Suprapubic skin (tissue), 4 donors: ENCODE measurements around the gene ATF7. TPM values are rescaled to one million over a fixed set of nuclear protein-coding genes. Genes with fewer than 3 reads are reported as not detected.

Source experiments
- DNase-seq, 2 donors: peaks; one replicate each; pipeline ENCODE4 v3.0.0-alpha.2; 2019; ENCODE audit warnings: low spot score in 2 of 2
- H3K27ac ChIP-seq: fragments of 200-600 bp; sonication (generic); one replicate; pipeline ENCODE4 v1.5.1; 2019
- H3K27me3 ChIP-seq: fragments of 200-600 bp; sonication (generic); one replicate; pipeline ENCODE4 v1.5.1; 2019
- H3K36me3 ChIP-seq: fragments of 200-600 bp; sonication (generic); one replicate; pipeline ENCODE4 v1.5.1; 2019
- H3K4me1 ChIP-seq: fragments of 200-600 bp; sonication (generic); one replicate; pipeline ENCODE4 v1.5.1; 2019
- H3K4me3 ChIP-seq: fragments of 200-600 bp; sonication (generic); one replicate; pipeline ENCODE4 v1.5.1; 2019; ENCODE audit warnings: mild to moderate bottlenecking
- H3K9me3 ChIP-seq: fragments of 200-600 bp; sonication (generic); one replicate; pipeline ENCODE4 v1.5.1; 2019
- CTCF ChIP-seq, 2 donors: fragments of 200-600 bp in 1 of 2; fragments of 450-650 bp in 1 of 2; sonication (generic) in 1 of 2; IDR thresholded peaks; one replicate each; pipeline ENCODE4 v1.5.1; 2016 to 2019; ENCODE audit warnings: antibody characterized with exemption in 2 of 2, mild to moderate bottlenecking in 1 of 2, moderate library complexity in 1 of 2
- EP300 ChIP-seq: sonication (generic); formaldehyde crosslinking; IDR thresholded peaks from one replicate; pipeline ENCODE4 v1.6.1; 2017; ENCODE audit warnings: antibody characterized with exemption
- POLR2A ChIP-seq, 2 donors: fragments of 450-650 bp; IDR thresholded peaks; one replicate each; pipeline ENCODE4 v1.6.1; 2017; ENCODE audit warnings: antibody characterized with exemption in 2 of 2, mild to moderate bottlenecking in 2 of 2, moderate library complexity in 2 of 2
- POLR2AphosphoS5 ChIP-seq, 3 donors: sonication (generic); formaldehyde crosslinking; IDR thresholded peaks; one replicate each; pipeline ENCODE4 v1.6.1; 2017; ENCODE audit warnings: antibody characterized with exemption in 3 of 3
- WGBS: methylation state at CpG from one replicate; pipeline ENCODE4 v1.1.5; 2018; 5-methylcytosine and 5-hydroxymethylcytosine counted together
- total RNA-seq, 4 donors: library from RNA; depleted of rRNA; stranded (reverse); fragments of >200 nt; gene quantifications; one replicate each; pipeline ENCODE4 v1.1.0, GENCODE V29; 2016

Gene ATF7
- total RNA-seq, 4 donors from 2014 or later = 26.7 to 60.7 (median 40.5) TPM

DNA sequence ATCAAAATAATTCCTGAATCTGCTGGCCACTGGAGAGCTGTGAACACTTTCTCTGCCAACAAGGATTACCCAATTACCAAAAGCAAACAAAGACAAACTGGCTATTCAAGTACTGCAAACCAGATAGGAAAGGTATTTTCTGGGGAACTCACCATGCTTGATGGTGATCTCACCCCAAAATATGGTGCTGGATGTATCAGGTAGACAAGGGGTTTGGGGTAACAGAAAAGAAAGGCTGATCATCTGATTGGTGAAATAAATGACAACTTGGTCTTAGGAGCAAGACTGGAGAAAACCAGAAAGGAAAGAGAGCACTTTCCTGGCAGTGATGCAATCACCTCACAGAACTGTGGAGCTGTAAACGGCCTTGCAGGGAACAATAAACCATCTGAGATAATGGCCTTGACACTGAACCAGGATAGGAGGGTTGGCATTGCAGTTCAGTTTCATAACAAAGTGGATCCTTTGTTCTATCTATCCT is 87.9 kb downstream of the ATF7 start:
- Histone ChIP-seq H3K36me3 (peaks cover 84% of the 10 kb centered on the region), H3K9me3 (no peaks in the 10 kb centered on the region), H3K4me3 (no peak overlapping the region), H3K27ac (peak overlapping the region; percentile 79), H3K4me1 (peaks cover 23% of the 10 kb centered on the region), H3K27me3 (no peaks in the 10 kb centered on the region)
- TF ChIP-seq POLR2AphosphoS5 (IDR thresholded peaks at IDR 0.05) (peak in 1 of 3 donors; percentile 45), CTCF (IDR thresholded peaks at IDR 0.05) (no peak)
- WGBS = 22% methylated on average over 1 of the region's 1 CpG
- no peak for DNase-seq

GRCh38 chr12:53536962-53537361 is 89.2 kb downstream of the ATF7 start:
- H3K27me3 ChIP-seq = no peaks in the 10 kb centered on the region
- H3K27ac ChIP-seq = no peak overlapping the region
- WGBS = 91% methylated on average over 3 of the region's 3 CpGs
- no peak for DNase-seq
- TF ChIP-seq POLR2A (IDR thresholded peaks at IDR 0.05) = no peak
- no peak for TF ChIP-seq EP300
- no peak for TF ChIP-seq CTCF (IDR thresholded peaks at IDR 0.05)
- no peak for TF ChIP-seq POLR2AphosphoS5 (IDR thresholded peaks at IDR 0.05)
- peaks cover 85% of the 10 kb centered on the region for H3K36me3 ChIP-seq
- H3K4me1 ChIP-seq = peaks cover 22% of the 10 kb centered on the region
- no peak overlapping the region for H3K4me3 ChIP-seq
- no peaks in the 10 kb centered on the region for H3K9me3 ChIP-seq

GRCh38 chr12:53533471-53533870 is 92.7 kb downstream of the ATF7 start:
- H3K9me3 ChIP-seq = no peaks in the 10 kb centered on the region
- peak in 1 of 2 donors; percentile 1 for DNase-seq
- peaks cover 92% of the 10 kb centered on the region for H3K36me3 ChIP-seq
- H3K27me3 ChIP-seq = no peaks in the 10 kb centered on the region
- no peak for TF ChIP-seq POLR2AphosphoS5 (IDR thresholded peaks at IDR 0.05)
- no peak for TF ChIP-seq CTCF (IDR thresholded peaks at IDR 0.05)
- no peak for TF ChIP-seq EP300
- no peak for TF ChIP-seq POLR2A (IDR thresholded peaks at IDR 0.05)
- no peak overlapping the region for H3K4me3 ChIP-seq
- peaks cover 10% of the 10 kb centered on the region for H3K4me1 ChIP-seq
- H3K27ac ChIP-seq = no peak overlapping the region
- WGBS = 78% methylated on average over 2 of the region's 2 CpGs

DNA sequence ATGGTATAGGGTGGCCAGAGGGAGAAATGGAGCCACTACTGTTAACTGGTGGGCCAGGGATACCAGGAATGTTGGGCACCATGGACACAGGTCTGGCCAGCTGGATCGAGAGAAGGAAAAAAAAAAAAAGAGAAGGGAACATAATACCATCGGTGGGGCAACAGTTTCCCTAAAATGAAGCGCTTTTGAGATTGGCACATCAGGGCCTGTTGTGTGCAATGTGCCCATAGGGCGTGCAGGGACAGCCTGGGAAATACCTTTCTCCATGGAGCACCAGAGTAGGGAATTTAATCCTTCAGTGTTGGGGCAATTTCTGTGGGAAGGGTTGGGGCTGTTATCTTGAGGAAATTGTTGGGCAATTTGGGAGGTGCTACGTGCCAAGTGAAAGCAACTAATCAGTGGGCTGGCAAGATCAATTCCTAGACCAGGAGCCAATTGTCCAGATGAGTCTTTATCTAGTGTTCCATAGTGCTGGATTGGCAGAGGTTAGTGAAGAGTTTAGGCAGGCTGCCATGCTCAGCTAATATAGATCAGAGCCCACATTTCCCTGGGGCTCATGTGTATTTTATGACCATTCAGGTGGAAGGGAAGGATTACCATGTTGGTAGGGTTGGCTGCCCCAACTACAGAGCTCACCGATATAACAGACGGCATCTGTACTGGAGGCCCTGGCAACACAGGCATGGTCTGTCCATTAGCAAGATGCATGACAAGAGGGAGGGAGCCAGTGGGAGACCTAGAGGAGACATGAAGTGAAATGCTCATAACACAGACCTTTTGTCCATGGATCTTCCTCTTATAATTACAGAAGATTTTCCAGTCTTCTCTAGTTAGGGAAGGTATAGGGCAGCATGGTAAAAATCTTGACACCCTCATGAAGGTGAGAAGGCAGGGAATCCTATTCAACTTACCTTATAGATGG is 93.4 kb downstream of the ATF7 start:
- no peak overlapping the region for H3K4me3 ChIP-seq
- WGBS = 89% methylated on average over 7 of the region's 7 CpGs
- H3K27me3 ChIP-seq = no peaks in the 10 kb centered on the region
- no peak overlapping the region for H3K27ac ChIP-seq
- peaks cover 4% of the 10 kb centered on the region for H3K4me1 ChIP-seq
- no peaks in the 10 kb centered on the region for H3K9me3 ChIP-seq
- TF ChIP-seq POLR2A (IDR thresholded peaks at IDR 0.05) (no peak), CTCF (IDR thresholded peaks at IDR 0.05) (no peak), EP300 (no peak), POLR2AphosphoS5 (IDR thresholded peaks at IDR 0.05) (no peak)
- DNase-seq = peak in 1 of 2 donors; percentile 35
- H3K36me3 ChIP-seq = peaks cover 99% of the 10 kb centered on the region

GRCh38 chr12:53532021-53532420 is 94.2 kb downstream of the ATF7 start:
- Histone ChIP-seq H3K36me3 (peaks cover 100% of the 10 kb centered on the region), H3K4me3 (no peak overlapping the region), H3K27ac (no peak overlapping the region), H3K4me1 (no peaks in the 10 kb centered on the region), H3K9me3 (no peaks in the 10 kb centered on the region), H3K27me3 (no peaks in the 10 kb centered on the region)
- no peak for TF ChIP-seq EP300
- no peak for TF ChIP-seq CTCF (IDR thresholded peaks at IDR 0.05)
- no peak for TF ChIP-seq POLR2AphosphoS5 (IDR thresholded peaks at IDR 0.05)
- no peak for TF ChIP-seq POLR2A (IDR thresholded peaks at IDR 0.05)
- 61% methylated on average over 3 of the region's 3 CpGs for WGBS
- DNase-seq = no peak
